ENCODE data around the gene CDPF1.

- TF ChIP-seq, protein P1, sequence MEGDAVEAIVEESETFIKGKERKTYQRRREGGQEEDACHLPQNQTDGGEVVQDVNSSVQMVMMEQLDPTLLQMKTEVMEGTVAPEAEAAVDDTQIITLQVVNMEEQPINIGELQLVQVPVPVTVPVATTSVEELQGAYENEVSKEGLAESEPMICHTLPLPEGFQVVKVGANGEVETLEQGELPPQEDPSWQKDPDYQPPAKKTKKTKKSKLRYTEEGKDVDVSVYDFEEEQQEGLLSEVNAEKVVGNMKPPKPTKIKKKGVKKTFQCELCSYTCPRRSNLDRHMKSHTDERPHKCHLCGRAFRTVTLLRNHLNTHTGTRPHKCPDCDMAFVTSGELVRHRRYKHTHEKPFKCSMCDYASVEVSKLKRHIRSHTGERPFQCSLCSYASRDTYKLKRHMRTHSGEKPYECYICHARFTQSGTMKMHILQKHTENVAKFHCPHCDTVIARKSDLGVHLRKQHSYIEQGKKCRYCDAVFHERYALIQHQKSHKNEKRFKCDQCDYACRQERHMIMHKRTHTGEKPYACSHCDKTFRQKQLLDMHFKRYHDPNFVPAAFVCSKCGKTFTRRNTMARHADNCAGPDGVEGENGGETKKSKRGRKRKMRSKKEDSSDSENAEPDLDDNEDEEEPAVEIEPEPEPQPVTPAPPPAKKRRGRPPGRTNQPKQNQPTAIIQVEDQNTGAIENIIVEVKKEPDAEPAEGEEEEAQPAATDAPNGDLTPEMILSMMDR (IDR thresholded peaks at IDR 0.05): no peak
- no peak for TF ChIP-seq POLR2A (IDR thresholded peaks at IDR 0.05)
These were observed 1.8 kb upstream of the CDPF1 start for GRCh38 chr22:46251816-46252380.
